NCI-H2171 treated with DMSO at 0.1 percent for 48 hours (cell line): ENCODE data around the gene BMP2K.
"Not testable (repeated sequence)": the region's sequence is repeated elsewhere in the genome, so short reads cannot be mapped to it uniquely, and the experiment has no call there.

Source experiments
- DNase-seq: peaks from one replicate; lab custom pipeline; 2025; lab: John Stamatoyannopoulos, UW

The BMP2K gene

DNA sequence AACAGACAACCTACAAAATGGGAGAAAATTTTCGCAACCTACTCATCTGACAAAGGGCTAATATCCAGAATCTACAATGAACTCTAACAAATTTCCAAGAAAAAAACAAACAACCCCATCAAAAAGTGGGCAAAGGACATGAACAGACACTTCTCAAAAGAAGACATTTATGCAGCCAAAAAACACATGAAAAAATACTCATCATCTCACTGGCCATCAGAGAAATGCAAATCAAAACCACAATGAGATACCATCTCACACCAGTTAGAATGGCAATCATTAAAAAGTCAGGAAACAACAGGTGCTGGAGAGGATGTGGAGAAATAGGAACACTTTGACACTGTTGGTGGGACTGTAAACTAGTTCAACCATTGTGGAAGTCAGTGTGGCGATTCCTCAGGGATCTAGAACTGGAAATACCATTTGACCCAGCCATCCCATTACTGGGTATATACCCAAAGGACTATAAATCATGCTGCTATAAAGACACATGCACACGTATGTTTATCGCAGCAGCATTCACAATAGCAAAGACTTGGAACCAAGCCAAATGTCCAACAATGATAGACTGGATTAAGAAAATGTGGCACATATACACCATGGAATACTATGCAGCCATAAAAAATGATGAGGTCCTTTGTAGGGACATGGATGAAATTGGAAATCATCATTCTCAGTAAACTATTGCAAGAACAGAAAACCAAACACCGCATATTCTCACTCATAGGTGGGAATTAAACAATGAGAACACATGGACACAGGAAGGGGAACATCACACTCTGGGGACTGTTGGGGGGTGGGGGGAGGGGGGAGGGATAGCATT lies 19.7 kb downstream of the BMP2K start:
- not testable (repeated sequence) for DNase-seq

DNA sequence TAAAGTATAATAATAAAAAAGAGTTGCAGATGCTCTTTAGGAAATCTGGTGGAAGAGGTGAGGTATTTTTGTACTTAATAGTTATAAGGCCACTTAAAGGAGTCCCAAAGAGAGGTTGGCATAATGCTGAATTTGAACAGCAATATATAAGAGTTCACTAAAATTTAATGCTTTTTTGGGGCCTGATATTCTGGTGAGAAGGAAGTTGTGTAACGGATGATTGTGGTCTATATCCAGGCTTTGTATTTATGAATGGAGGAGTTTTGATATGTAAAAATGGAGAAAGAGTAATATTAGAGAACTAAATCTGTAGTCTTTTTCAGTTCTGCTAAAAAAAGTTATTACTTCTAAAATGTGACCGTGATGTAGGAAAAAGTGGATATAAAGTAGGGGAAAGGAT lies 20.4 kb downstream of the BMP2K start:
- no peak for DNase-seq

DNA sequence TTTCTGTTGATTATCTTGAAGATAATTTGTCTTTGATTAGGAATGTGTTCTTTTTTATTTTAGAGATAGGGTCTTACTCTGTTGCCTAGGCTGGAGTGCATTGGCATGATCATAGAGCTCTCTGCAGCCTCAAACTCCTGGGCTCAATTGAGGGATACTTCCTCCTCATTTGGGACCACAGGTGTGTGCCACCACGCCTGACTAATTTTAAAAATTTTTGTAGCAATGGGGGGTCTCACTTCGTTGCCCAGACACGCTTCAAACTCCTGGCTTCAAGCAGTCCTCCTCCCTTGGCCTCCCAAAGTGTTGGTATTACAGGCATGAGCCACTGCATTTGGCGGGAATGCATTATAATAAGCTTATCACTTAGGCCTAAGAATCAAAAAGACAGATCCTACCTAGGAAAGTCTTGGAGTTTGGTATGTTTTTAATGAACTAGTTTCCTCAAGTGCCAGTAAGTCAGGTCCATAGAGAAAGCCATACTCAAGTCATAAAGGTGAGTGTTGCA lies 21.7 kb downstream of the BMP2K start:
- no peak for DNase-seq

DNA sequence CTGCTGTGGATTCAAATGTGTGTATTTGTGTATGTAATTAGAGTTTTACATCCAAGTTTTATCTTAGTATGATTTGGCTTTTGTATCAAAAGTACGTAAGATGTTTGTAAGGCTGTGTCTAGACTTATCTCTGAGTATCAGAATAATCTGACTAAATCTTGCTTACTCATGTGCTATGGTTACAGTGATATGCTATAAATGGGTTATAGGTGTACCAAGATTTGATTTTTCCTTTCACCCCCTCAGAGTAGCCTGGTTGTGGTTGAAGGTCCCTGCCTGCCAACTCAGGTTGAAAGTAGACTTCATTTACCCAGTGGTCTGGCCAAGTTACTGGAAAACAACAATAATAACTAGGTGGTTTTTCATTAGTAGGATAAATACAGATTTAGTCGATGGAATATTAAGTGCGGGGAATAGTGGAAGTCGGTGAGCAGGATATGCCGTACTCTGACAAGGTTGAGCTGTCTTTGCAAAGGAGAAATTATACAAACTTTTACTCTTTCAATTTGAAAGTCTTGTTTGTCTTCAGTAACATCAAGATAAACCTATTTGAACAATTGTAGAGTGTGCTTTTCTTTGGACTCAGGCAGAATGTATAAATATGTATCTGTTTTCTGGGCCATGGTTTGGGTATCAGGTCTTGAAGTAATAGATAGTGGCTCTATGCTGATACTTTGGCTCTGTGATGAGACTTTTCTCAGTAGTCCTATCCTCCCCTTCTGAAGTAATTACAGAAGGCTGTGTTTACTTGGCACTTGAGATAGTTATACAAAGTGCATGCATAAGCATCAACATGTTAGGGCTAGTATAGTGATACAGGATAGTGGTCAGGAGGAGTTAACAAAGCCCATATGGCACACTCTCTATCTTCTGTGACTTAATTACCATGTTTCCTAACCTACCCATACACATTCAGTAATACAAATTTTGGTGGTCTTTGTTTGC lies 23.7 kb downstream of the BMP2K start:
- peak; percentile 72 for DNase-seq

DNA sequence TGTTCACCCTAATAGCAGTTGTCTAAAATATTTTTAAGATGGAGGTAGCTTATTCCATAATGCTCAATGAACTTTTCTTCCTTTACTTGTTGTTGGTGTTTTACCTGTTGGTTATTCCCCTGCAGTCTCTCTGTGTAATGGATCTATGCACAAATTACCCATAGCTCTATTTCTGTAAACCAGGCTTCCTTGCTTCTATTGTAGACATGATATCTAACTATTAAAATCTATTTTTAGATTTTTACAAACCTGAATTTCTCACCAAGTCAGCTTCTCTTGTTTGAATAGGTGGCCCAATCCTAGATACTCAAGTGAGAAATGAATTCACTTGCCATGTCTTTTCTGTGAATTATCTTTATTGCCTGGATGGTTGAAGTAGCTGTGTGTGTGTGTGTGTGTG lies 24.8 kb downstream of the BMP2K start:
- no peak for DNase-seq

DNA sequence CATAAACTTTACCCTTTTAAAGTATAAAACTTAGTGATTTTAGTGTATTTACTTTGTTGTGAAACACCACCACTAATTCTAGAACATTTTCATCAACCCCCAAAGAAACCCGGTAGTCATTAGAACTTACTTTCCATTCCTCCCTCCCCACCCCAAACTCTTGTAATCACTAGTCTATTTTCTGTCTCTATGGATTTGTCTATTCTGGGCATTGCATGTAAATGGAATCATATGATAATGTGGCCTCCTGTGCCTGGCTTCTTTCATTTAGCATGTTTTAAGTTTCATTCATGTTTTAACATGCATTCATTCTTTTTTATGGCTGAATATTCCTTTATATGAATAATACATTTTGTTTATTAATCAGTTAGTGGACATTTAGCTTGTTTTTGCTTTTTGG lies 27.8 kb downstream of the BMP2K start:
- DNase-seq: no peak

DNA sequence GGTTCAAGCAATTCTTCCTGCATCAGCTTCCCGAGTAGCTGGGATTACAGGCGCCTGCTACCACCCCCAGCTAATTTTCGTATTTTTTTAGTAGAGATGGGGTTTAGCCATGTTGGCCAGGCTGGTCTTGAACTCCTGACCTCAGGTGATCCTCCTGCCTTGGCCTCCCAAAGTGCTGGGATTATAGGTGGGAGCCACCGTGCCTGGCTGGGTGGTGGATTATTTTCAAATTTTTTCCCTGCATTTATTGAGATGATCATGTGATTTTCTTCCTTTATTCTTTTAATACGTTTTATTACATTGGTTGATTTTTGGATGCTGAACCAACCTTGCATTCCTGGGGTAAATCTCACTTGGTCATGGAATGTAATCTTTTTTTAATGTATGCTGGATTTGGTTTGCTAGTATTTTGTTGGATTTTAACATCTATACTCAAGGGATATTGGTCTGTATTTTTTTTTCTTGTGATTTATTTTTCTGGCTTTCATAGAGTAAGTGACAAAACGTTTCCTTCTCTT lies 30.9 kb downstream of the BMP2K start:
- DNase-seq: no peak

DNA sequence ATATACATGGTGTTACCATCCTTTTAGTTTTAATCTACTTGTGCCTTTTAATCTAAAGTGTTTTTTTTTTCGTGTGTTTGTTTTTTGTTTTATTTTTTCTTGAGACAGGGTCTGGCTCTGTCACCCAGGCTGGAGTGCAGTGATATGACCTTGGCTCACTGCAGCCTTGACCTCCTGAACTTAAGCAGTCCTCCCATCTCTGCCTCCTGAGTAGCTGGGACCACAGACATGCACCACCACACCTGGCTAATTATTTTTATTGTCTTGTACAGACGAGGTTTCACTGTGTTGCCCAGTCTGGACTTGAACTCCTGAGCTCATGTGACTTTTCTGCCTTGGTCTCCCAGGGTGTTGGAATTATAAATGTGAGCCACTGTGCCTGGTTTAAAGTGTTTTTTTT lies 33.1 kb downstream of the BMP2K start:
- DNase-seq: no peak

DNA sequence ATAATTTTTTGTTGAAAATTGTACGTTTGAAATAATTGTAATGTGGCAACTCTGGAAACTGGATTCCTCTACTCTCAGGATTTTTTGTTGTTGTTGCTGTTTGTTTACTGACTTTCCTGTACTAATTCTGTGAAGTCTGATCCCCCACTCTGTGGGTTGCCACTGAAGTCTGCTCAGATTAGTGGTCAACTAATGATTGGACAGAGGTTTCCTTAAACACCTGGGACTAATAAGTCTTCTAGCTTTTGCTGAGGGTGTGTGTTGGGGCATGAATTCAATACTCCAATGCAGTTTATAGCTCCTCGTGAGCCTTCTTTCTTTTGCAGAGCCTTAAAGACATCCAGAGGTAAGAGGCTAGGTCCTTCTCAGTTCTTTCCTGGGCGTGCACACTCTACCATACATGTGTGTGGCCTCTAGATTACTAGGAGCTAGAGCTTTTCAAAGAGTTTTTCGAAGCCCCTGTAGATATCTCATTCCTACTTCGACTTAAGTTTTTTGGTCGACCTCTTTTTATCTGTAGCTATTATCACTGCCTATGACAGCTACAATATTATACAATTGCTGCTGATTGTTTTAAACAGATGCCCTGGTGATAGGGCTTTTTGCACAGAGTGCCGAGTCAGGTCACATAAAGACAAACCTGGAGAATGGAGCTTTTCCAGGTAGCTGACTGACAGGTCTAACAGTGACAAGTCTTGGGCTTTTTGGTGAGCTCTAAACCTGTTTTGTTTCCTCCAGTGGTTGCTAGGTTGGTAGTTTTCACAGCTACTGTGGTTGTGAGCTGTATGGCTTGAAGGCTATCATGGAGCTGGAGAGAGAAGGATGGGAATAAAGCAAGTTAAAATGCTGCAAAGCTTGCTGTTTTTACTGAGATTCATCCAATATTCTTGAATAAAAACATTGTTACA lies 34.0 kb downstream of the BMP2K start:
- no peak for DNase-seq

DNA sequence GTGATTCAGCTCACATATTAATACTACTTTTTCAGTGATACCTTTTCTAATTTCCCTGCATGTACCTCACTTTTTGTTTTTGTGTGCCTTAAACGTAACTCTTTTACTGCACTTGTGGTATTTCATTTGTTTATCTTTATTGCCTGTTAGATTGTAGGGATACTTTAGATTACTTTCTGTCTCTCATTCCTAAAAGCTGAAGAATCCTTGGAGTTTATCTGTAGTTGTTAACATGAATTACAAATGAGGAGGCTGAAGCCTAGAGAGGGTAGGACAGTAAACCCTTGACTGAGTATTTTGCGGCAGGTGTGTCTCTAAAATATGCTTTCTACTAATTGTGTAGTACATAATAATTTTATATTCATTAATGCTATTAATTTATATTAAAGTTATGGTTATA lies 34.9 kb downstream of the BMP2K start:
- DNase-seq: no peak

DNA sequence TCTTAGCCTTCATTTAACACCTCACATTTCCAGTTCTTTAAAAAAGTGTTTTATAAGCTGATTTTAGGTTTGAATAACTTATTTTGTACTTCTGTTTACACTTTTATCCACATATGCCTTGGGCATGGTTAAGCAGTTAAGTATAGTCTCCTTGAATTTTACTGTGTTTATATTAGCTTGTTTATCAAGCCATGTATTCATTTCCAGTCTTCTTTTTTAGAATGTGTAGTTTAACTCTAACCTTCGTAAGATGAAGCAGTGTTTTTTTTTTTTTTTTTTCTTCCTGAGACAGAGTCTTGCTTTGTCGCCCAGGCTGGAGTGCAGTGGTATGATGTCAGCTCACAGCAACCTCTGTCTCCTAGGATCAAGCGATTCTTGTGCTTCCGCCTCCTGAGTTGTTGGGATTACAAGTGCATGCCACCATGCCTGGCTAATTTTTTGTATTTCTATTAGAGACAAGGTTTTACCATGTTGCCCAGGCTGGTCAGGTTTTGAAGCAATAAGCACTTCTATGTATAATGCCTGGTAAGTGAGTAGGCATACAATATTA lies 42.5 kb downstream of the BMP2K start:
- no peak for DNase-seq

DNA sequence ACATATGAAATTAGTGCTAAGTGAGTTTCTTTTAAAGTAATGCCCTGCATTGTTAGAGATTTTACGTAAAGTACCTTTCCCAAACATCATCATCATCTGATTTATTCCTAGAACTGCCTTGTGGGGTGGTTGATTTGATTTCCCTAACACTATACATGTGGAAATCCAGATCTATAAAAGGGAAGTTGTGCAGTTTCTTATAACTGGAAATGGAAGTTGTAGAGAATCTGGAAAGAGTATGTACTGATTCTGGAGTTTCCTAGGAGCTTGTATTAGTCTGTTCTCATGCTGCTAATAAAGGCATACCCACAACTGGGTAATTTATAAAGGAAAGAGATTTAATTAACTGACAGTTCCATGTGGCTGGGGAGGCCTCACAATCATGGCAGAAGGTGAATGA lies 47.9 kb downstream of the BMP2K start:
- no peak for DNase-seq

DNA sequence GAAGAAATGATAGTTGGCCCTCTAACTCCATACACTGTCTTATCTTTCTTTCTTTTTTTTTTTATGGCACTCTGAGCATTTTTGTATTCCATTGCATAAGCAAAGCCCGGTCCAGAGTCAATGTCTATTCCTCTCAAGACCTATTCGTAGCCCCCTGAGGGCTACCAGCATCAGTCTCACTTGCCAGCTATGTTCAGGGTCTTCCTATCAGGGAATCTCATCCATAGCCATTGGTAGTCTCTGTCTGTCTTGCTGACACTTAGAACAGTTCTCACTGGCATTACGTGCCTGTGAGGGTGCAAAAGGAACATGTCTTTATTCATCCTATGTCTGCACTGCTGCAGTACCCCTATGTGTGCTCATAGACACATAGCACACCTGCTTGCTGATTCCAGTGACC lies 51.0 kb downstream of the BMP2K start:
- DNase-seq: no peak

DNA sequence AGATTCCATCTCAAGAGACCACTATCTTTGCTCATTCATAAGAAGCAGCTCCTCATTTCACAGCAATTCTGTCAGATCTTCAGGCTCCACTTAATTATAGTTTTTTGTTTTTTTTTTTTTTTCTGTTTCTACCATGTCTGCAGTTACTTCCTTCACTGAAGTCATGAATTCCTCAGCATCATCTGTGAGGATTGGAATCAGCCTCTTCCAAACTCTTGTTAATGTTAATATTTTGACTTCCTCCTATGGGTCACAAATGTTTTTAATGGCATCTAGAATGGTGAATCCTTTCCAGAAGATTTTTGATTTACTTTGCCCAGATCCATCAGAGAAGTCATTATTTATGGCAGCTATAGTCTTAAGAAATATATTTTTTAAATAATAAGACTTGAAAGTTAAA lies 53.1 kb downstream of the BMP2K start:
- DNase-seq: no peak

DNA sequence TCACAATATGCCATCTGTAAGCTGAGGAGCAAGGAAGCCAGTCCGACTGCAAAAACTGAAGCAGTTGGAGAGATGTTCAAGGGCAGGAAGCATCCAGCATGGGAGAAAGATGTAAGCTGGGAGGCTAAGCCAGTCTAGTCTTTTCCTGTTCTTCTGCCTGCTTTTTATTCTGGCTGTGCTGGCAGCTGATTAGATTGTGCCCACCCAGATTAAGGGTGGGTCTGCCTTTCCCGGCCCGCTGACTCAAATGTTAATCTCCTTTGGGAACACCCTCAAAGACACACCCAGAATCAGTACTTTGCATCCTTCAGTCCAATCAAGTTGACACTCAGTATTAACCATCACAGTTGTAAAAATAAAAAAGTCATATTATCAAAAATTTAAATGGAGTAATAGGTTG lies 63.5 kb downstream of the BMP2K start:
- not testable (repeated sequence) for DNase-seq

DNA sequence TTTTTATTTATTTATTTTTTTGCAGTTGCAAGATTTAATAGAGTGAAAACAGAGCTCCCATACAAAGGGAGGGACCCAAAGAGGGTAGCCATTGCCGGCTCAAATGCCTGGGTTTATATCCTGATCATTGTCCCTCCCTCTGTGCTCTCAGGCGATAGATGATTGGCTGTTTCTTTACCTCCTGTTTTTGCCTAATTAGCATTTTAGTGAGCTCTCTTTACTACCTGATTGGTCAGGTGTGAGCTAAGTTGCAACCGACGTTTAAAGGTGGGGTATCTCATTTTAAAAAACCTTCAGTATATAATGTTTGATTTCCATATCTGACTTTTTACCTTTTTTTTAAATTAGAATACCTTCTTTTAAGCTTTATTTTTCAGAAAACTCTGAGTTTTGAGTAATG lies 64.1 kb downstream of the BMP2K start:
- not testable (repeated sequence) for DNase-seq

DNA sequence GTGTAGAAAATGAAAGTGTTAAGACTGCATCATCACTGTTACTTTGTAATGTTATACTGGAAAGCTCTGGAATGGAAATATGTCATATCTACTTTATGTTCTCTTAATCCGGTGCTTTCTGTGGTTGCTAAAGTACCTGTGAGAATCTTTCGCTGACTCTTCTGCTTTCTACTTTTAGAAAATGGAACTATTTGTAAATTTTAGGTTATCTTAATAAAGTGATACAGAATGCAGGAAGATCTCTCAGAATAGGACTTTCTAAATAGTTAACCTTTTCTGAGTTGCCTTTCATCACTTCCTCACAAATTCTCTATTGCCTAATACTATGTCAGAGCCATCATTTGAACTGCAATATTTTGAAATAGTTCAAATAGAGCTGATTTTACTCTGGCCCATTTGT lies 69.3 kb downstream of the BMP2K start:
- no peak for DNase-seq

DNA sequence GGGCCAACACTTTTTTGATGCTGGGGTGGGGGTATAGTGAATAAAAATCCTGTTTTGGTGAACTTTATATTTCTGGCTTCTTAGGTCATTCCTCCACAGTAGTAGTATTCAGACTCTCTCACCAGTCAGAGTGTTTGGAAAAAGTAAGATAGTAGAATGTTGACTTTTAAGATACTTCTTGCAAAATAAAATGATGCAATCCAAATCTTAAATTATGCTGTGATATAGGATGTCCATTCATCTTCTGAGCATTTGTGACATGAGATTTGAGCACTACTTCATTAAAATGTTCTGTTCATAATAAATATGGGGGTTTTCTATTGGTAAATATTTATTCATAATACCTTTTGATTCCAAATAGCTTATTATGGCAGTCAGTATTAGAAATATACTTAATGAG lies 70.1 kb downstream of the BMP2K start:
- no peak for DNase-seq

DNA sequence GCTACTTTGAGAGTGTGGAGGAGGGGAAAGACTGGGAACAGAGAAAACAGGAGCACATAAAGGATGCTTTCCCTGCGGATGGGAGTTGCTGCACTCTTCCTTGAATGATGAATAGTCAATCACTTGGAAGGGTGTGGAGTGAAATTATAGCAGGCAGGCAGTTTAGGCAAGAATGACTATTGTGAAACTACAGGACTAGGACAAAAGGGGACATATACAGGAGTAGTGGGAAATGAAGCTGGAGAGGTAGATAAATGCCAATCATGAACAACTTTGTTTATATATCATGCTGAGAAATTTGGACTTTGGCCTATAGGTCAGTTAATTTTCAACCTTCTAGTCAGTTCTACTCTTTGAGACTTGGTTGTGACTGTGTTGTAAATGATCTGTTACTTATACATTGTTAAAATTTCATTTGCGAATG lies 86.2 kb downstream of the BMP2K start:
- DNase-seq: no peak

DNA sequence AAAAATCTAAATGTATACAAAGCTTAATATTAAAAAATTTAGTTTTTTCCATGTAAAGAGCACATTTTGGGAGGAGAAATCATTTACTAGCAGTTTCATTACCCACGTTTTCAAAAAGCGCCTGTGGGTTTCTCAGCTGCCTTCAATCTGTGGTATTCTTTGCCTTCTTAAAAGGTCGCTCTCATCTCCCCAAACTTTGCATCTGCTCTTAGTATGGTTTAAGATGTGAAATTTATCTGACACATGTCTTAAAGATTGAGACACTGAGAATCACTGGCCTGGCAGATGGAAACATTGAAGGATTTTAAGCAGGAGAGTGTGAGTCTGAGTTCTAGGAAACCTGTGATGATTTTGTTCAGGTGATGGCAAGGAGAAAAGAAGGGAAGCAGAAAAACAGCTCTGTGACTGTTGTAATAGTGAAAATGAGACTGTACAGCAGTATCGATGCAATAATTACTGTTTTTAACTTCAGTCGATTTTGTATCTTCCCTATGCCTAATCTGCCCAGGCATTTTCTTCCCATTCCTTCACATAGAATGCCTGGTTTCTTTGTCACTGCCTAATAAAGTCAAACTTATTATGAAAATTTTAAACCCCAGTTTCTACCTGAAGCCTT lies 87.2 kb downstream of the BMP2K start:
- DNase-seq: no peak

DNA sequence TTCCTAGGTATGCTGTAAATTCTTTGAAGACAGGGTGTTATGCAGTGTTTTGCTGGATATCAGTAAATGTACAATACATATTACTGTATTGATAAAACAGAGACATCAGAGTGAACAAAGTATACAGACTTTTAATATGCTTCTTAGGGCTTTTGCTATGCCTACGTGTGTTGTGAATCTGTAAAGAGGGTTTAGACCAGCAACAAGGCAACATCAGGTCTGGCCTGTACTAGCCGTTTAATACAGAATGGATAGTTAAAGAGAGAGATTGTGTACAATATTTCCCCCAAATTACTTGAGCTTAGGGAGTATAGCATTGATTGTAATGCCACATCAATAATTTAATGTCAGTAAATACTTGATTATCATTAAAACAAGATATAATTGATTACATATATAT lies 87.8 kb downstream of the BMP2K start:
- DNase-seq: no peak
